CD14-positive monocyte (primary cell): ENCODE measurements around the gene RPL28. TPM values are rescaled to one million over a fixed set of nuclear protein-coding genes. Genes with fewer than 3 reads are reported as not detected.
"Not testable (repeated sequence)": the region's sequence is repeated elsewhere in the genome, so short reads cannot be mapped to it uniquely, and the experiment has no call there.

Experiments
- DNase-seq, 3 donors: peaks; one replicate each; pipeline ENCODE4 v3.0.0-alpha.2; 2011 to 2022
- H2AFZ ChIP-seq: 2 replicates; pipeline ENCODE4 v1.6.0; 2012; ENCODE audit warnings: mild to moderate bottlenecking, low read depth, low read length, inconsistent platforms; ENCODE audit not compliant: insufficient read depth, poor library complexity, severe bottlenecking
- H3K27ac ChIP-seq, 2 donors: 1 replicate in 1 of 2; 2 replicates in 1 of 2; pipeline ENCODE4 v1.5.1; 2012 to 2013; ENCODE audit warnings: low read length in 2 of 2, control low read depth in 1 of 2, inconsistent platforms in 1 of 2, low read depth in 1 of 2, mild to moderate bottlenecking in 1 of 2
- H3K27me3 ChIP-seq, 2 donors: one replicate each; pipeline versions ENCODE4 v1.6.0 to v1.6.1; 2011 to 2013; ENCODE audit warnings: low read length in 2 of 2; ENCODE audit not compliant: control insufficient read depth in 2 of 2, insufficient read depth in 2 of 2
- H3K36me3 ChIP-seq, 2 donors: replicated peaks in 1 of 2; 1 replicate in 1 of 2; 2 replicates in 1 of 2; pipeline versions ENCODE4 v1.5.1 to v1.6.1; 2012 to 2013; ENCODE audit warnings: low read length in 2 of 2, control low read depth in 1 of 2, inconsistent platforms in 1 of 2, mild to moderate bottlenecking in 1 of 2; ENCODE audit not compliant: insufficient read depth in 2 of 2, control insufficient read depth in 1 of 2
- H3K4me1 ChIP-seq, 2 donors: 1 replicate in 1 of 2; 2 replicates in 1 of 2; pipeline versions ENCODE4 v1.5.1 to v1.6.1; 2012 to 2013; ENCODE audit warnings: low read length in 2 of 2, control low read depth in 1 of 2, inconsistent platforms in 1 of 2, mild to moderate bottlenecking in 1 of 2, moderate library complexity in 1 of 2; ENCODE audit not compliant: insufficient read depth in 2 of 2, control insufficient read depth in 1 of 2
- H3K4me2 ChIP-seq: replicated peaks from 2 replicates; pipeline ENCODE3; 2012; ENCODE audit warnings: low read length, moderate library complexity, mild to moderate bottlenecking; ENCODE audit not compliant: poor library complexity, severe bottlenecking; ENCODE audit errors: extremely low read depth
- H3K4me3 ChIP-seq, 3 experiments: fragments of 200-600 bp in 1 of 3; sonication (generic) in 1 of 3; replicated peaks in 1 of 3; 1 replicate in 2 of 3; 2 replicates in 1 of 3; pipeline ENCODE4 v1.5.1; 2011 to 2013; ENCODE audit warnings: low read length in 3 of 3, mild to moderate bottlenecking in 3 of 3, control low read depth in 2 of 3, low read depth in 2 of 3, inconsistent platforms in 1 of 3, moderate library complexity in 1 of 3
- H3K79me2 ChIP-seq: 2 replicates; pipeline ENCODE4 v1.6.0; 2012; ENCODE audit warnings: mild to moderate bottlenecking, control low read depth, inconsistent platforms, low read length, moderate library complexity; ENCODE audit not compliant: insufficient read depth
- H3K9ac ChIP-seq: 2 replicates; pipeline ENCODE4 v1.6.0; 2017; ENCODE audit warnings: low read length, mild to moderate bottlenecking; ENCODE audit not compliant: insufficient read depth, poor library complexity, severe bottlenecking
- H3K9me3 ChIP-seq, 2 donors: replicated peaks in 1 of 2; 1 replicate in 1 of 2; 2 replicates in 1 of 2; pipeline versions ENCODE4 v1.5.1 to v1.6.1; 2012 to 2013; ENCODE audit warnings: low read length in 2 of 2, control low read depth in 1 of 2; ENCODE audit not compliant: control insufficient read depth in 1 of 2, insufficient read depth in 1 of 2
- H4K20me1 ChIP-seq: 2 replicates; pipeline ENCODE4 v1.6.0; 2012; ENCODE audit warnings: mild to moderate bottlenecking, low read length, control low read depth, moderate library complexity; ENCODE audit not compliant: insufficient read depth
- H3K27ac Mint-ChIP-seq, 7 donors: one replicate each; pipeline ENCODE4 v1.8.0; 2020; ENCODE audit warnings: mild to moderate bottlenecking in 7 of 7, mixed read lengths in 7 of 7, moderate library complexity in 6 of 7, inconsistent platforms in 2 of 7
- H3K27me3 Mint-ChIP-seq, 3 donors: one replicate each; pipeline ENCODE4 v1.8.0; 2021 to 2022; ENCODE audit warnings: low read depth in 3 of 3, mild to moderate bottlenecking in 3 of 3, mixed read lengths in 3 of 3, moderate library complexity in 3 of 3, inconsistent platforms in 1 of 3
- H3K36me3 Mint-ChIP-seq, 2 donors: one replicate each; pipeline ENCODE4 v1.8.0; 2020; ENCODE audit warnings: mixed read lengths in 2 of 2, inconsistent platforms in 1 of 2, mild to moderate bottlenecking in 1 of 2
- H3K4me1 Mint-ChIP-seq: one replicate; pipeline ENCODE4 v1.8.0; 2020; ENCODE audit warnings: mild to moderate bottlenecking, mixed read lengths
- H3K4me3 Mint-ChIP-seq, 2 donors: one replicate each; pipeline ENCODE4 v1.8.0; 2020; ENCODE audit warnings: mild to moderate bottlenecking in 2 of 2, mixed read lengths in 2 of 2, moderate library complexity in 1 of 2
- H3K9me3 Mint-ChIP-seq, 7 donors: one replicate each; pipeline ENCODE4 v1.8.0; 2020 to 2022; ENCODE audit warnings: mixed read lengths in 7 of 7, mild to moderate bottlenecking in 6 of 7, moderate library complexity in 6 of 7, inconsistent platforms in 2 of 7
- CTCF ChIP-seq: fragments of 200-600 bp; IDR thresholded peaks from one replicate; pipeline ENCODE4 v1.8.0; 2022; ENCODE audit warnings: antibody characterized with exemption, mild to moderate bottlenecking
- whole genome bisulfite sequencing: methylation state at CpG from one replicate; pipeline ENCODE4 v1.1.5; 2013; ENCODE audit warnings: missing lambda C conversion rate; ENCODE audit not compliant: insufficient coverage; 5-methylcytosine and 5-hydroxymethylcytosine counted together
- intact Hi-C, 2 donors: fragments of 100-400 bp; cut with micrococcal nuclease; formaldehyde crosslinking; loops; one replicate each; pipeline versions ENCODE4 v1.15.0 to v1.15.1; 2023
- polyA plus RNA-seq, 3 donors: library from polyadenylated mRNA; depleted of rRNA in 1 of 3; unstranded in 2 of 3; stranded (reverse) in 1 of 3; fragments of 300-500 nt in 2 of 3; fragments of >200 nt in 1 of 3; fragmentation: Illumina TruSeq in 2 of 3; gene quantifications; 1 replicate in 2 of 3; 2 replicates in 1 of 3; pipeline ENCODE4 v1.2.3, GENCODE V29; 2012 to 2021

The RPL28 gene
- polyA plus RNA-seq, 3 donors = 199 to 3,862 (median 208) TPM

- 95% methylated on average over 7 of the region's 14 CpGs for WGBS
- peak overlapping the region in 4 of 7 donors; percentile 24 to 77 (median 58) for H3K27ac Mint-ChIP-seq
Measured at GRCh38 chr19:55400281-55401087, 14.8 kb downstream of the RPL28 start.

GRCh38 chr19:55401390-55401789, 15.7 kb downstream of the RPL28 start:
- not testable (repeated sequence) for H2AFZ ChIP-seq, H3K27ac Mint-ChIP-seq, H3K27me3 ChIP-seq, H3K9ac ChIP-seq, DNase-seq, H3K4me3 Mint-ChIP-seq, H3K4me3 ChIP-seq, H3K27me3 Mint-ChIP-seq, H3K27ac ChIP-seq, H3K9me3 Mint-ChIP-seq, H3K9me3 ChIP-seq, H3K4me2 ChIP-seq
- WGBS = 100% methylated on average over 2 of the region's 28 CpGs
- Mint-ChIP-seq H3K4me1 (peaks cover 59% of the 10 kb centered on the region), H3K36me3 (peaks cover 44 to 60% of the 10 kb centered on the region in 2 donors)
- Histone ChIP-seq H3K79me2 (peaks cover 64% of the 10 kb centered on the region), H3K4me1 (peaks cover 38 to 54% of the 10 kb centered on the region in 2 donors), H4K20me1 (peaks cover 24% of the 10 kb centered on the region), H3K36me3 (peaks cover 31 to 44% of the 10 kb centered on the region in 2 donors)
- intact Hi-C loops = loop anchor here in 1 of 2 donors (10.0 kb wide), 1 partner anchor 203 kb away; the partner anchor contains the start of genes ZNF524 and ZNF865

More at GRCh38 chr19:55400281-55401087, 14.8 kb downstream of the RPL28 start:
- H2AFZ ChIP-seq = no peak overlapping the region
- H3K36me3 ChIP-seq = peaks cover 31 to 44% of the 10 kb centered on the region in 2 donors
- H3K9me3 Mint-ChIP-seq = peaks cover 0 to 2% (median 0%) of the 10 kb centered on the region in 7 donors
- H3K4me1 Mint-ChIP-seq = peaks cover 50% of the 10 kb centered on the region
- H3K27me3 Mint-ChIP-seq = peaks cover 0 to 2% (median 0%) of the 10 kb centered on the region in 3 donors
- no peak for DNase-seq
- H3K4me2 ChIP-seq = no peak overlapping the region
- H3K4me3 ChIP-seq = no peak overlapping the region
- H3K4me3 Mint-ChIP-seq = no peak overlapping the region
- H4K20me1 ChIP-seq = peaks cover 20% of the 10 kb centered on the region
- no peak for TF ChIP-seq CTCF
- peaks cover 35 to 51% of the 10 kb centered on the region in 2 donors for H3K36me3 Mint-ChIP-seq
- no peaks in the 10 kb centered on the region for H3K27me3 ChIP-seq
- peaks cover 29 to 45% of the 10 kb centered on the region in 2 donors for H3K4me1 ChIP-seq
- intact Hi-C loops = loop anchor here in 1 of 2 donors (10.0 kb wide), 1 partner anchor 204 kb away; the partner anchor contains the start of genes ZNF524 and ZNF865
- peaks cover 55% of the 10 kb centered on the region for H3K79me2 ChIP-seq
- H3K9me3 ChIP-seq = no peaks in the 10 kb centered on the region
- H3K27ac ChIP-seq = peak overlapping the region in 1 of 2 donors; percentile 90
- H3K9ac ChIP-seq = no peak overlapping the region
